Sigmoid colon (tissue), 4 donors: ENCODE measurements around the gene CFAP57.

Experiments
- EP300 ChIP-seq, 4 donors: sonication (generic); formaldehyde crosslinking; IDR thresholded peaks; one replicate each; pipeline ENCODE4 v1.6.1; 2017; ENCODE audit warnings: antibody characterized with exemption in 4 of 4
- POLR2AphosphoS5 ChIP-seq, 4 donors: sonication (generic); formaldehyde crosslinking; IDR thresholded peaks; one replicate each; pipeline ENCODE4 v1.6.1; 2017; ENCODE audit warnings: antibody characterized with exemption in 4 of 4
- TF ChIP-seq, protein P1 (sequence below), 4 experiments: fragments of 450-650 bp in 3 of 4; fragments of 200-600 bp in 1 of 4; IDR thresholded peaks; one replicate each; pipeline ENCODE4 v1.5.1; 2016 to 2019; ENCODE audit warnings: antibody characterized with exemption in 4 of 4, mild to moderate bottlenecking in 3 of 4, moderate library complexity in 2 of 4

GRCh38 chr1:43298055-43298454 lies 125.9 kb downstream of the CFAP57 start:
- TF ChIP-seq, protein P1, sequence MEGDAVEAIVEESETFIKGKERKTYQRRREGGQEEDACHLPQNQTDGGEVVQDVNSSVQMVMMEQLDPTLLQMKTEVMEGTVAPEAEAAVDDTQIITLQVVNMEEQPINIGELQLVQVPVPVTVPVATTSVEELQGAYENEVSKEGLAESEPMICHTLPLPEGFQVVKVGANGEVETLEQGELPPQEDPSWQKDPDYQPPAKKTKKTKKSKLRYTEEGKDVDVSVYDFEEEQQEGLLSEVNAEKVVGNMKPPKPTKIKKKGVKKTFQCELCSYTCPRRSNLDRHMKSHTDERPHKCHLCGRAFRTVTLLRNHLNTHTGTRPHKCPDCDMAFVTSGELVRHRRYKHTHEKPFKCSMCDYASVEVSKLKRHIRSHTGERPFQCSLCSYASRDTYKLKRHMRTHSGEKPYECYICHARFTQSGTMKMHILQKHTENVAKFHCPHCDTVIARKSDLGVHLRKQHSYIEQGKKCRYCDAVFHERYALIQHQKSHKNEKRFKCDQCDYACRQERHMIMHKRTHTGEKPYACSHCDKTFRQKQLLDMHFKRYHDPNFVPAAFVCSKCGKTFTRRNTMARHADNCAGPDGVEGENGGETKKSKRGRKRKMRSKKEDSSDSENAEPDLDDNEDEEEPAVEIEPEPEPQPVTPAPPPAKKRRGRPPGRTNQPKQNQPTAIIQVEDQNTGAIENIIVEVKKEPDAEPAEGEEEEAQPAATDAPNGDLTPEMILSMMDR (IDR thresholded peaks at IDR 0.05) = no peak
- TF ChIP-seq POLR2AphosphoS5 (IDR thresholded peaks at IDR 0.05) = no peak
- no peak for TF ChIP-seq EP300 (IDR thresholded peaks at IDR 0.05)
